ENCODE results near the gene SELENOO.
"Not testable (repeated sequence)": the region's sequence is repeated elsewhere in the genome, so short reads cannot be mapped to it uniquely, and the experiment has no call there.

Gene SELENOO

DNA sequence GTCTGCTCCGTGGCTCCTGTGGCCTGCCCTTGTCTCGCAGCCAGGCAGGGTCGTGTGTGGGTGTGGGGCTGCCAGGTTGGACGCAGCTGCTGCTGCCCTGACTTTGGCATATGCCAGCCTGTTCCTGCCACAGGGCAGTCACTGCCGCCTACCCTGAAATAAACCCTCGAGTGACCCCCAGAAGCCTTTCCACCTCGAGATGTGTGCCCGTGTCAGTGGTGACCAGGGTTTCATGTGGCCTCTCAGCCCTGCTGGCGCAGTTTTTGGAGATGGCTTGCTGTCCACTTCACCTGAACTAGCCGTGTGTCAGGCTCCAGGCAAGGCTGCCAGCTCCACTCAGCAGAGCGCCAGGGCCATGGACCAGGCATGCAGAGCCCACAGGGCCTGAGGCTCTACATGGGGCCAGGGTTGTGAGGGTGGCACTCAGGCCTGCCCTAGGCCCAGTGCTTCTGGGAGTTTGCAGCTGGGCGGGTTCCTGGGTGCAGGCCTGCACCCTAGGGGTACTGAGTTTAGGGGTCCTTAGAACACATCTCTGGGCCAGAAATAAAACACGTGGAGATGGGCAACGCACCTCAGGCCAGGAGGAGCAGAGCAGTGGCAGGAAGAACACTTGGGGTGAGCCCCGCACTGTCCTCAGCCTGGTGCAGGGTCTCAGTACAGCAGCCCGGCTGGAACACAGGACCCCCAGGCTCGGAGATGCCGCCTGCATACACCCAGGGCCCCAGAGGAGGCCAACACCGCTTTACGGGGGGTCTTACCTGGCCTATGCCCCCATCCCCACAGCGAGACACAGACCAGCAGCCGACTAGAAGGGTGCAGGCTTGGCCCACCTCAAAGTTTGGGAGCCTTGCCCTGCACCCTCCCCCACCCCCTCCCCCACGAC lies 39.1 kb upstream of the SELENOO start:
- no peak for DNase-seq (ENCODE audit: low read depth)
- H3K4me3 ChIP-seq (ENCODE audit: low read length), result no peak overlapping the region
- TF ChIP-seq CTCF (conservative IDR thresholded peaks at IDR 0.05; ENCODE audit: low read depth, low read length), result no peak

- DNase-seq (ENCODE audit: low read depth), result no peak
- no peak for TF ChIP-seq CTCF (conservative IDR thresholded peaks at IDR 0.05; ENCODE audit: low read depth, low read length)
- H3K4me3 ChIP-seq (ENCODE audit: low read length), result no peak overlapping the region
Measured at GRCh38 chr22:50162391-50162956, 38.3 kb upstream of the SELENOO start.

DNA sequence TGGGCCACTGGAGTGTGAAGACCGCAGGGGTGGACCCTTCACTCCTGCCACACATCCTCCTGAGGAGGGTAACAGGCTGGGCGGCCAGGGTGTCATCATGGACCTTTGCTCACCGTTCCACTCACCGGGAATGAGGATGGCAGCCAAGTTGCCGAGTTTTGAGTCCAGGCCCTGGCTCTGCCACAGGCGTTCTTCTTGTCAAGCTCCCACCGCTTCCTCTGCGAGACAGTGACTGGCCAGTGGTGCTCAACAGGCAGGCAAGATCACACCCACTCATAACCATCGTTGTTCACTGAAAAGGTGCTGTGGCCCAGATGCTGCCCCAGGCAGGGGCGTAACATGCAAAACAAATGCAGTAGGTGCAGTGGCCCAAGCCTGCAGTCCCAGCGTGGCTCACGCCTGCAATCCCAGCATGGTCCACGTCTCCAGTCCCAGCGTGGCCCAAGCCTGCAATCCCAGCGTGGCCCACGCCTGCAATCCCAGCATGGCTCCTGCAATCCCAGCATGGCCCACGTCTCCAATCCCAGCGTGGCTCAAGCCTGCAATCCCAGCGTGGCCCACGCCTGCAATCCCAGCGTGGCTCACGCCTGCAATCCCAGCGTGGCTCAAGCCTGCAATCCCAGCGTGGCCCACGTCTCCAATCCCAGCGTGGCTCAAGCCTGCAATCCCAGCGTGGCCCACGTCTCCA lies 35.2 kb upstream of the SELENOO start:
- TF ChIP-seq CTCF (conservative IDR thresholded peaks at IDR 0.05; ENCODE audit: low read depth, low read length), result no peak
- H3K4me3 ChIP-seq (ENCODE audit: low read length), result no peak overlapping the region
- DNase-seq (ENCODE audit: low read depth), result no peak

- no peak for DNase-seq (ENCODE audit: low read depth)
- H3K4me3 ChIP-seq (ENCODE audit: low read length), result no peak overlapping the region
- no peak for TF ChIP-seq CTCF (conservative IDR thresholded peaks at IDR 0.05; ENCODE audit: low read depth, low read length)
Measured at GRCh38 chr22:50167689-50168489, 32.9 kb upstream of the SELENOO start.

DNA sequence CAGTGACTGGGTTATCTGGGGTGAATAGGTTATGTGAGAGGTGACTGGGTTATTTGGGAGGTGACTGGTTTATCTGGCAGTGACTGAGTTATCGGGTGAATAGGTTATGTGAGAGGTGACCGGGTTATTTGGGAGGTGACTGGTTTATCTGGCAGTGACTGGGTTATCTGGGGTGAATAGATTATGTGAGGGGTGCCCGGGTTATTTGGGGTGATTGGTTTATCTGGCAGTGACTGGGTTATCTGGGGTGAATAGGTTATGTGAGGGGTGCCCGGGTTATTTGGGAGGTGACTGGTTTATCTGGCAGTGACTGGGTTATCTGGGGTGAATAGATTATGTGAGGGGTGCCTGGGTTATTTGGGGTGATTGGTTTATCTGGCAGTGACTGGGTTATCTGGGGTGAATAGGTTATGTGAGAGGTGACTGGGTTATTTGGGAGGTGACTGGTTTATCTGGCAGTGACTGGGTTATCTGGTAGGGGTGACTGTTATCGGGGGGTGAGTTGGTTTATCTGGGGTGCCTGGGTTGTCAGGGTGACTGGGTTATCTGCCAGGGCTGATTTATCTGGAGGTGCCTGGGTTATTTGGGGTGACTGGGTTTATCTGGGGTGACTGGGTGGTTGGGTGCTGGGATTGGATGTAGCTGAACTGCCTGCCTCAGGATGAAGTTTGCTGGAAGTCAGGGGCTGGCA lies 32.2 kb upstream of the SELENOO start:
- not testable (repeated sequence) for H3K4me3 ChIP-seq (ENCODE audit: low read length)

DNA sequence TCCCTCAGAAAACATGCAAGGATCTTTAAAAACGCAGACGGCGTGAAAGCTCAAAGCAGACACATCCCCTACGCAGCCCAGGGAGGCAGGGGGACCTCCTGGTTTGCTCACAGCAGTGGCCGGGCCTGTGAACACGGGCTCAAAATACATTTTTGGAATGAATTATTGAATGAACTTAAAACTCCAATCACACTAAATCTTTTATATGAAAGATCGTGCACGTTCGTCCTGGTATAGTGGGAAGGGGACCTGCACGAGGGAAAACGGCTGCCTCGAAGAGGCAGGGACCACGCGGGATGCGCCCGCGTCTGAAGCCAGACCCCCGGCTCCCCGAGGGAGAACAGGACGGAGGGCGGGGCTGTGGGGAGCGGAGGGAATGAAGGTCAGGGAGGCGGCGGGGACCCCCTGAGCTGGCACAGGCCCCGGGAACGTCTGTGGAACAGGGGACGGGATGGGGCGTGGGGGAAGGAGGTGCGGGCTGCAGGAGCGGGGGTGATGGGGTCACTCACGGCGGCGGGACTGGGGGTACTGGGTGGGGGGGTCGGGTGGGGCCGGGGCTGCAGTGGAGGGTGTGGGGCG lies 31.5 kb upstream of the SELENOO start:
- no peak for DNase-seq (ENCODE audit: low read depth)
- no peak overlapping the region for H3K4me3 ChIP-seq (ENCODE audit: low read length)
- no peak for TF ChIP-seq CTCF (conservative IDR thresholded peaks at IDR 0.05; ENCODE audit: low read depth, low read length)

More for the DNA sequence above, 32.2 kb upstream of the SELENOO start:
- DNase-seq (ENCODE audit: low read depth), result not testable (repeated sequence)
